Iris pigment epithelial cell (primary cell): ENCODE results near the gene PTPRJ.

ENCODE experiments used
- DNase-seq: peaks from one replicate; pipeline ENCODE4 v3.0.0-alpha.2; 2011; ENCODE audit warnings: low read depth

The PTPRJ gene

GRCh38 chr11:47997063-47998053, 17.0 kb downstream of the PTPRJ start:
- no peak for DNase-seq

GRCh38 chr11:47998345-47998732, 18.0 kb downstream of the PTPRJ start:
- no peak for DNase-seq

- no peak for DNase-seq
Observed at GRCh38 chr11:47998733-47999359, 18.5 kb downstream of the PTPRJ start.

- no peak for DNase-seq
Observed at GRCh38 chr11:48000432-48000831, 20.1 kb downstream of the PTPRJ start.

GRCh38 chr11:48001438-48002021, 21.2 kb downstream of the PTPRJ start:
- DNase-seq: peak; percentile 95

DNA sequence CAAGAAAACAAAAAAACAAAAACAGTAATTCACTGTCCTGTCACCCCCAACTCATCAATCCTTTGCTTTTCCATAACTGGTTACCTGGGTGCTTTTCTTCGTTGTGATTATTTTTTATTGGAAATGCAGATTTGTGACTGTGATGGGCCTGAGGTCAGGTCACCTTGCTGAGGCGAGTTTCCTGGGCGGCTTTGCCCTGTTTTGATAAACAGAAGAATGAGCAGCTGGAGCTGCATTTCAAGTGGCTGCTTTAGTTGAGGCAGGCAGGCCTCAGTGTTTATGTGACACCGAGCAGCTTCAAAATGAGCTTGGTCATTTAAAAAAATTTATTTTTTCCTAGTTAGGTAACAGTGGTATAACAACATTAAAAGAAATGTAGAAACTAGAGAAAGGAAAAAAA, 22.2 kb downstream of the PTPRJ start:
- DNase-seq: no peak

DNA sequence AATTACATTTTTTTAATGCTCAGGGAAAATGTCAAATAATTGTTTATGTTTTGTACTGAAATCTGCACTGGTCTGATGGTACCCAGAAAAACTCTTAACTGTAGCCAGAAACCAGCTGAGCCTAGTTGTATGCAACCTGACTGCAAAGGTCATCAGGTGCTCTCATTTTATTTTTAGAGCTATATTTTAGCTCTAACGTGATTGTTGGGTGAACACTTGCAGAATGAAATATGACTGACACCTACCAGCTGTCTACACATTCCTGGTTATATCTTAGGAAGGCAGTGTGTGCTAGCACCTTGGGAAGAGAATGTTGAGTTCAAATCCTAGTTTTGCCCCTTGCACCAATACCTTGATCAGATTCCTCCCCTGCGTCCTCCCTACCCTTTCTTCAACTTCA, 23.6 kb downstream of the PTPRJ start:
- DNase-seq: no peak

DNA sequence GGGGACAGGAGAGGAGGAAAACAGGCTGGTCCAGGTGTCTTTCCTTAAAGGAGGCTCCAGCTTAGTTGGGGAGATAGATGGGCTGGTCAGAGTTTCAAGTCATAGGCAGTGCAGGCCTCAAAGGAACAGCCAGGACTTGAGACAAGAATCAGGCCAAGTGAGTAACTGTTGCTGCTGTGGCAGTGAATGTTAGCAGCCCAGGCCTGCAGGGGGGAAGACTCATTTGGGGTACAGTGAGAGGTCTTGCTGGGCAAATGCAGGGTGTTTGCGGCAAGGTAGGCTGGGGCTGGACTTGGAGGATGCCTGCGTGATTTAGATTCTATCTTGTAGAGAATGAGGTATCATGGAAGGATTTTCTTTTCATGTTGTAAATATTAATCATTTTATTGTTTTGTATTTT, 24.1 kb downstream of the PTPRJ start:
- no peak for DNase-seq

- DNase-seq: peak; percentile 71
Observed at GRCh38 chr11:48005136-48005535, 24.8 kb downstream of the PTPRJ start.

DNA sequence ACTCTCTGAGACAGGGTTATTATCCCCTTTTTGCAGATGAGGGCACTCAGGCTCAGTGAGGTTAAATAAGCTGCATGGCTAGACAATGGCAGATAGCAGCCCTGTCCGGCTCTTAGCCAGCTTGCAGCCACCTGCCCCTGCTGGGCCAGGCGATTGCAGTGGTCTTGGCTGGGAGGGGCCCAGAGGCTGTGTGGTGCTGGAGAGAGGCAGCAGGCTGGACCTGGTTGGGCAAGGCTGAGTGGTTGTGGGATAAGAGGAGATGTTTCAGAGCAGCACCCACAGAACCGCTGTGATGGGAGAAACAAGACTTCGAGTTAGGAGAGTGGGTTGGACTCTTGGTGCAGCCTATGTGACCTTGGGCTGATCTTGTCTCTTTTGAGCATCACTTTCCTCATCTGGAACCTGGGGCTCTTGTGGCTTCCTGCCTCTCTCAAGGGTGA, 25.5 kb downstream of the PTPRJ start:
- DNase-seq: no peak

DNA sequence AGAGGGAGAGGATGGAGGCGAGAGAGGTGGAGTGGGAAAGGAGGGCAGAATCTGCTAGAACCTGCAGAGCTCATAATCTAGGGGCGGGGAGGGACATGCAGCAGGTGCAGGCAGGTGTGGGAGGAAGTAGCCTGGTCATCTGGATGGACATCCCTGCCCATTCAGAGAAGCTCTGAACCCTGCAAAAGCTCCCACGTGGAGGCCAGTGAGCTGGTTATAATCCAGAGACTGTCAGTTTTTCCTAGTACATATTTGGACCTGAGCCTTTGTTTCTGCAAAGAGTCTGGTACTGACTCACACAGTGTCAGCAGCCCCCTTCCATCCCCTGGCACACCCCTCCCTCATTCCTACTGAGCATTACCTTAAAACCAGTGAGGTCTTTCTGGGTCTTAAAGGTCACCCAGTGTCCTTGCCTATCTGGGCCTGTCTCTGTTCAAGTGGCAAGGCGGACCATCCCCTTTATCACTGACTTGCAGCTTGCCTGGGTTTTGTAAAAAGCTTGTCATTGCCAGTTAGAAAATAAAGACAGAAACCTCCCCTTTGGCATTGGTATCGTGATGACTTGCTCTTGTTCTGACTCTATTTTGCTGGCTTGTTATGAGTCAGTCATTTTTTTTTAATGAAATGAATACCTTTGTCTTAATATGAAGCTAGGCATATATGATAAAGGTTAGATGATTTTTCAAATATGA, 26.1 kb downstream of the PTPRJ start:
- peak; percentile 79 for DNase-seq

GRCh38 chr11:48007677-48008076, 27.3 kb downstream of the PTPRJ start:
- peak; percentile 44 for DNase-seq

GRCh38 chr11:48008951-48009270, 28.6 kb downstream of the PTPRJ start:
- DNase-seq: no peak

- DNase-seq: no peak
Observed at GRCh38 chr11:48011102-48011797, 30.9 kb downstream of the PTPRJ start.

- DNase-seq: no peak
Observed at GRCh38 chr11:48011798-48012391, 31.5 kb downstream of the PTPRJ start.

GRCh38 chr11:48013269-48013901, 33.0 kb downstream of the PTPRJ start:
- peak; percentile 77 for DNase-seq

DNA sequence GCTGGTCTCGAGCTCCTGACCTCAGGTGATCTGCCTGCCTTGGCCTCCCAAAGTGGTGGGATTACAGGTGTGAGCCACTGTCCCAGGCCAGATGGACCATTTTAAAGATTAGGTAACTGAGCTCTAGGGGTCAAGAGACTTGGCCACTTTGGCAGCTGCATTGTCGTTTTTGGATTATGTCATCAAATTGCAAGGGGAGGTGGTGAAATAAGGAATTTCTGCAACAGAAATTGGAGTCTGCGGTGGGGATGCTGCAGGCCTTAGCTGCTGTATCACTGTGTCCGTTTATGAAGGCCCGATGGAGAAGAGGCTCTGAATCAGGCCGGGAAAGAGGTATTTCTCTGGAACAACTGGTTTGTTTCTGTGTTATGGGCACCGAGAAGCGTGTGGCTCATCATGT, 34.6 kb downstream of the PTPRJ start:
- DNase-seq: no peak

GRCh38 chr11:48017105-48017830, 36.9 kb downstream of the PTPRJ start:
- DNase-seq: no peak

- no peak for DNase-seq
Observed at GRCh38 chr11:48017831-48018527, 37.6 kb downstream of the PTPRJ start.
